ENCODE data around the gene HEATR5B.

DNA sequence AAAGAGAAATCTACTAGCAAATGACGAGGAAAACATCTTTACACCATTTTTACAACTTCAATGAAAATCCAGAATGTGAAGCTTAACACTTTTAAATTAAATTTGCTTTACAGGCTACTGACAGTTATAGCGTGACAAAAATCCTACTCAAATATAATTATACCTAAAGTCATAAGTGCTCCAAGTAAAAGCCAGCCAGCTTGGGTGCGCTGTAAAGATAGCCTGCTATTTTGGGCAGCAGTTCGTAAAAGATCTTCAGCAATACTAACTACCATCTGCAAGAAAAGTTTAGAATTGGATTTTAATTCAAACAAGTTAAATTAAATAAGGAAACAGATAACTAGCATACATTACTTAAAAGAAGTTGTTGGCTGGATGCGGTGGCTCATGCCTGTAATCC, 22.4 kb downstream of the HEATR5B start:
- no peak for TF ChIP-seq CTCF (IDR thresholded peaks at IDR 0.05; ENCODE audit: low read length)
- no peak for TF ChIP-seq EZH2 (optimal IDR thresholded peaks at IDR 0.05; ENCODE audit: low read depth, low read length)
